Measurements from ENCODE around the gene ARRDC2. TPM values are rescaled to one million over a fixed set of nuclear protein-coding genes. Genes with fewer than 3 reads are reported as not detected.

ARRDC2 gene
- total RNA-seq, 2 donors from 2014 or later = 57.1 to 75.9 TPM

DNA sequence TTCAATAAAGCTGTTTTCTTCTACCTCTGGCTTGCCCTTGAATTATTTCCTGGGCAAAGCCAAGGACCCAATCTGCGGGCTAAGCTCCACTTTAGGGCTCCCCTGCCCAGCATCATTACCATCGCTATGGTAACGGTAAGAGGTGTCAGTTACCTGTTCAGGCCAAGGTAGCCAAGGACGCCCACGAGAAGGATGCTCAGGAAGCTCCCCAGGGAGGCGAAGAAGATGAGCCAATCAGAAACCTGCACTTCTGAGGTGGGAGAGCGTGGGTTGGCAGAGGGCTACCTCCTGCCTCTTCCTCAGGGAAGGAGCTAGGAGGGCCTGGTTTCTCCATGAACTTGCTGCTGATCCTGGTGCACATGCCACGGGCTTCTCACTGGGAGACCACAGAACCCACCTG lies 54.1 kb downstream of the ARRDC2 start:
- TF ChIP-seq POLR2AphosphoS5 (IDR thresholded peaks at IDR 0.05) (no peak), POLR2A (IDR thresholded peaks at IDR 0.05) (no peak)
- TF ChIP-seq, protein P1, sequence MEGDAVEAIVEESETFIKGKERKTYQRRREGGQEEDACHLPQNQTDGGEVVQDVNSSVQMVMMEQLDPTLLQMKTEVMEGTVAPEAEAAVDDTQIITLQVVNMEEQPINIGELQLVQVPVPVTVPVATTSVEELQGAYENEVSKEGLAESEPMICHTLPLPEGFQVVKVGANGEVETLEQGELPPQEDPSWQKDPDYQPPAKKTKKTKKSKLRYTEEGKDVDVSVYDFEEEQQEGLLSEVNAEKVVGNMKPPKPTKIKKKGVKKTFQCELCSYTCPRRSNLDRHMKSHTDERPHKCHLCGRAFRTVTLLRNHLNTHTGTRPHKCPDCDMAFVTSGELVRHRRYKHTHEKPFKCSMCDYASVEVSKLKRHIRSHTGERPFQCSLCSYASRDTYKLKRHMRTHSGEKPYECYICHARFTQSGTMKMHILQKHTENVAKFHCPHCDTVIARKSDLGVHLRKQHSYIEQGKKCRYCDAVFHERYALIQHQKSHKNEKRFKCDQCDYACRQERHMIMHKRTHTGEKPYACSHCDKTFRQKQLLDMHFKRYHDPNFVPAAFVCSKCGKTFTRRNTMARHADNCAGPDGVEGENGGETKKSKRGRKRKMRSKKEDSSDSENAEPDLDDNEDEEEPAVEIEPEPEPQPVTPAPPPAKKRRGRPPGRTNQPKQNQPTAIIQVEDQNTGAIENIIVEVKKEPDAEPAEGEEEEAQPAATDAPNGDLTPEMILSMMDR (IDR thresholded peaks at IDR 0.05) = no peak

DNA sequence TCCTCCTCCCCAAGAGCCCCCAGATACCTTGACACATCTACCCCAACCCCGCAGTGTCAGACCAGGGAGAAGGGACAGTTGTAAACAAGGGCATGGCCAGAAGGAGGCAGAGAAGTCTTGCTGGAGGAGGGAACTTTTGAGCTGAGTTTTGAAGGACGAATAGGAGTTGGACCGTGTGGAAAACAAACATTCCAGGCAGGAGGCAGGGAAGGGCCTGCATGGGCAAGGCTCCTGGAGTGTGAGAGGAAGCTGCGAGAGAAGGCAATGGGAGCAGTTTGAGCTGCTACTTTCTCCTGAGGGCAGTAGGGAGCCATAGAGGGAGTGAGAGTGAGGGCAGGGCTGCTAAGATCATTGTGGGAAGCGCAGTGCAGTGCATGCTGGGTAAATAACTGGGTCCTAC lies 55.5 kb downstream of the ARRDC2 start:
- no peaks in the 10 kb centered on the region for H3K27me3 ChIP-seq (replicated peaks; ENCODE audit: insufficient read depth)
- no peaks in the 10 kb centered on the region for H3K4me1 ChIP-seq (replicated peaks)
- H3K27ac ChIP-seq = no peak overlapping the region
- H3K36me3 ChIP-seq = no peaks in the 10 kb centered on the region
- WGBS = 75% methylated on average over 5 of the region's 5 CpGs
- no peak for DNase-seq (ENCODE audit: low spot score)
- intact Hi-C loops (cut with DNase I) = no loop called here
- H3K4me3 ChIP-seq = no peak overlapping the region
- TF ChIP-seq POLR2A (IDR thresholded peaks at IDR 0.05) (no peak), POLR2AphosphoS5 (IDR thresholded peaks at IDR 0.05) (no peak)
- TF ChIP-seq, protein P1 (IDR thresholded peaks at IDR 0.05) = no peak
- no peaks in the 10 kb centered on the region for H3K9me3 ChIP-seq

More for the DNA sequence above, 54.1 kb downstream of the ARRDC2 start:
- no peaks in the 10 kb centered on the region for H3K27me3 ChIP-seq (replicated peaks; ENCODE audit: insufficient read depth)
- H3K9me3 ChIP-seq = no peaks in the 10 kb centered on the region
- no peak for DNase-seq (ENCODE audit: low spot score)
- no peaks in the 10 kb centered on the region for H3K36me3 ChIP-seq
- intact Hi-C loops (cut with DNase I) = no loop called here
- no peak overlapping the region for H3K27ac ChIP-seq
- WGBS = 59% methylated on average over 8 of the region's 8 CpGs
- no peaks in the 10 kb centered on the region for H3K4me1 ChIP-seq (replicated peaks)
- H3K4me3 ChIP-seq = no peak overlapping the region

Small RNA genes lying within 50 kb of the gene (small RNA-seq; reads per million reads assigned to genes)
- gene RNA5SP468 = 0 reads per million in 2 donors

Other genes starting within 250 kb of the ARRDC2 start
- gene B3GNT3, start 213.0 kb upstream of the ARRDC2 start, total RNA-seq = 10 to 100 TPM in 1 of 2 donors, 1 to 10 TPM in 1; 5.2 to 11.9 TPM
- gene INSL3, start 186.7 kb upstream of the ARRDC2 start, total RNA-seq = 100 to 1,000 TPM in 1 of 2 donors, not detected in 1; 117 TPM
- 10 to 100 TPM in 1 of 2 donors, 1 to 10 TPM in 1; 1.5 to 10.1 TPM for gene JAK3, start 160.2 kb upstream of the ARRDC2 start, total RNA-seq
- gene RPL18A, start 148.3 kb upstream of the ARRDC2 start, total RNA-seq = 1,000 to 10,000 TPM; 1,351 to 1,892 TPM
- gene SLC5A5, start 136.2 kb upstream of the ARRDC2 start, total RNA-seq = 1 to 10 TPM in 1 of 2 donors, not detected in 1; 1.2 TPM
- gene CCDC124, start 75.2 kb upstream of the ARRDC2 start, total RNA-seq = 10 to 100 TPM; 48.7 to 52.2 TPM
- 1 to 10 TPM in 1 of 2 donors, under 1 TPM in 1; 0.36 to 5.6 TPM for gene KCNN1, start 41.1 kb upstream of the ARRDC2 start, total RNA-seq
- under 1 TPM; 0.62 to 0.73 TPM for gene IL12RB1, start 78.8 kb downstream of the ARRDC2 start, total RNA-seq
- gene MAST3, start 89.6 kb downstream of the ARRDC2 start, total RNA-seq = 10 to 100 TPM in 1 of 2 donors, 1 to 10 TPM in 1; 6.1 to 10.8 TPM
- 10 to 100 TPM; 41.3 to 71.6 TPM for gene PIK3R2, start 145.0 kb downstream of the ARRDC2 start, total RNA-seq
- 10 to 100 TPM; 20.9 to 22.5 TPM for gene IFI30, start 165.6 kb downstream of the ARRDC2 start, total RNA-seq
- 10 to 100 TPM in 1 of 2 donors, 1 to 10 TPM in 1; 8.5 to 21.1 TPM for gene MPV17L2, start 185.0 kb downstream of the ARRDC2 start, total RNA-seq
- 1 to 10 TPM; 2.5 to 6.0 TPM for gene RAB3A, start 195.9 kb downstream of the ARRDC2 start, total RNA-seq
- 1 to 10 TPM in 1 of 2 donors, under 1 TPM in 1; 0.27 to 1.6 TPM for gene PDE4C, start 218.3 kb downstream of the ARRDC2 start, total RNA-seq